ENCODE results near the gene AASDH. TPM values are rescaled to one million over a fixed set of nuclear protein-coding genes. Genes with fewer than 3 reads are reported as not detected.
A peak's percentile ranks its signal among the peaks of the same experiment; 100 is the strongest.

Gene AASDH
- total and polyA plus RNA-seq, 2 of the 13 experiments (the other 11 are each of a cell fraction or from before 2014, with no cell fraction given), result 12.6 to 14.1 TPM

DNA sequence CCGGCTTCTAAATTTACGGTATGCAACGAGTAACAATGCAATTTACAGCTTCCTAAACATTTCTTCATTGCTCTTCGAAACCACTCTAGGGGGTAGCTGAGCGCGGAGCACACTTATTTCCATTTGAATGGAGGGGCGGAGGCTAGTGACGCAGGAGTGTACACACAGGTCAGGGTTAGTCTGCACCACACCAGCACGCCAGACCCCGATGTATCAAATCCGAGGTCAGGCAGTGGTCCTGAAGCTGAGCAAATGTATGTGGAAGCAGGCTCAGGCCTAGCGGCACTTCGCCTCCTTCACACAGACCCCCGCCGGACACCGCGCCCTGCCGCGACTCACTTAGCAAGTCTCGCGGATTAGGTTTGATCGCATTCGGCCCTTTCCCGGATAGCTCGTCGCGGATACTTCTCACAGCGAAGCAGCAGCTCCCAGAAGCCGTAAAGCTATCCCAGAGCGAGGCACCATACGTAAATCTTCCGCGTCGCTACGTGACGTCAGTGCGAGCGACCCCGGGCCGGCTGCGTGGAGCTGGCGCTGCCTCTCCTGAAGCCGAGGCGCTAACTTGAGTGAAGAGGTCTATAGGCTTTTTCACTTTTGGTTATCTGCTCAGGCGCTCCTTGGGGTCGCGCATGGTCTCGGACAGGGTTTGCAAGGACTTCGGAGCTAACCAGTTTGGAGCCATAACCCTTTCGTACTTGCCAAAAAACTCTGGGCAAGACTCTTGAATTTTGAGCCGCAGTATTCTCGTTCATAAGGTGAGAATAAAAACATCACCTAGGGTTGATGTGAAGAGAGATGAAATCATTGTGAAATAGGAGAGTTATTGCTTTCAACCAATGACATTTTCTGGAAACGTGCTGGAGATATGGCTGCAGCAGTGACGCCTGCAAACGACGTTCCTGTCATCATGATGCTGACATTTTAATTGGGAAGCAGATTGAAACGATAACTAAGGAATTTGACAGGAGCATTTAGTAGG is at the start of gene AASDH (continued):
- TF ChIP-seq, protein P1, sequence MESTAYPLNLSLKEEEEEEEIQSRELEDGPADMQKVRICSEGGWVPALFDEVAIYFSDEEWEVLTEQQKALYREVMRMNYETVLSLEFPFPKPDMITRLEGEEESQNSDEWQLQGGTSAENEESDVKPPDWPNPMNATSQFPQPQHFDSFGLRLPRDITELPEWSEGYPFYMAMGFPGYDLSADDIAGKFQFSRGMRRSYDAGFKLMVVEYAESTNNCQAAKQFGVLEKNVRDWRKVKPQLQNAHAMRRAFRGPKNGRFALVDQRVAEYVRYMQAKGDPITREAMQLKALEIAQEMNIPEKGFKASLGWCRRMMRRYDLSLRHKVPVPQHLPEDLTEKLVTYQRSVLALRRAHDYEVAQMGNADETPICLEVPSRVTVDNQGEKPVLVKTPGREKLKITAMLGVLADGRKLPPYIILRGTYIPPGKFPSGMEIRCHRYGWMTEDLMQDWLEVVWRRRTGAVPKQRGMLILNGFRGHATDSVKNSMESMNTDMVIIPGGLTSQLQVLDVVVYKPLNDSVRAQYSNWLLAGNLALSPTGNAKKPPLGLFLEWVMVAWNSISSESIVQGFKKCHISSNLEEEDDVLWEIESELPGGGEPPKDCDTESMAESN (CRISPR knock-in tag; conservative IDR thresholded peaks at IDR 0.05), result peak; percentile 67
- TF ChIP-seq TMF1 (CRISPR knock-in tag; IDR thresholded peaks at IDR 0.05; ENCODE audit: low read depth), result 0 out of 2 replicates have a peak, but pooled peaks have one; percentile 24
- peak; percentile 65; the same call in 1 of the 2 replicates for TF ChIP-seq ZFP90 (CRISPR knock-in tag; IDR thresholded peaks at IDR 0.05; ENCODE audit: borderline replicate concordance)
- 0 out of 2 replicates have a peak, but pooled peaks have one; percentile 1 for TF ChIP-seq ZNF605 (CRISPR knock-in tag; IDR thresholded peaks at IDR 0.05)
- no peak; the same call in 1 of the 2 replicates for TF ChIP-seq ZNF564 (CRISPR knock-in tag; IDR thresholded peaks at IDR 0.05)
- TF ChIP-seq, protein P2, sequence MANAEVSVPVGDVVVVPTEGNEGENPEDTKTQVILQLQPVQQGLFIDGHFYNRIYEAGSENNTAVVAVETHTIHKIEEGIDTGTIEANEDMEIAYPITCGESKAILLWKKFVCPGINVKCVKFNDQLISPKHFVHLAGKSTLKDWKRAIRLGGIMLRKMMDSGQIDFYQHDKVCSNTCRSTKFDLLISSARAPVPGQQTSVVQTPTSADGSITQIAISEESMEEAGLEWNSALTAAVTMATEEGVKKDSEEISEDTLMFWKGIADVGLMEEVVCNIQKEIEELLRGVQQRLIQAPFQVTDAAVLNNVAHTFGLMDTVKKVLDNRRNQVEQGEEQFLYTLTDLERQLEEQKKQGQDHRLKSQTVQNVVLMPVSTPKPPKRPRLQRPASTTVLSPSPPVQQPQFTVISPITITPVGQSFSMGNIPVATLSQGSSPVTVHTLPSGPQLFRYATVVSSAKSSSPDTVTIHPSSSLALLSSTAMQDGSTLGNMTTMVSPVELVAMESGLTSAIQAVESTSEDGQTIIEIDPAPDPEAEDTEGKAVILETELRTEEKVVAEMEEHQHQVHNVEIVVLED (CRISPR knock-in tag; IDR thresholded peaks at IDR 0.05; ENCODE audit: borderline replicate concordance), result peak; percentile 82
- TF ChIP-seq ZNF501 (CRISPR knock-in tag; IDR thresholded peaks at IDR 0.05), result peak; percentile 84
- no peak for TF ChIP-seq U2AF2 (IDR thresholded peaks at IDR 0.05; ENCODE audit: low read depth, low read length)
- TF ChIP-seq, protein P3, sequence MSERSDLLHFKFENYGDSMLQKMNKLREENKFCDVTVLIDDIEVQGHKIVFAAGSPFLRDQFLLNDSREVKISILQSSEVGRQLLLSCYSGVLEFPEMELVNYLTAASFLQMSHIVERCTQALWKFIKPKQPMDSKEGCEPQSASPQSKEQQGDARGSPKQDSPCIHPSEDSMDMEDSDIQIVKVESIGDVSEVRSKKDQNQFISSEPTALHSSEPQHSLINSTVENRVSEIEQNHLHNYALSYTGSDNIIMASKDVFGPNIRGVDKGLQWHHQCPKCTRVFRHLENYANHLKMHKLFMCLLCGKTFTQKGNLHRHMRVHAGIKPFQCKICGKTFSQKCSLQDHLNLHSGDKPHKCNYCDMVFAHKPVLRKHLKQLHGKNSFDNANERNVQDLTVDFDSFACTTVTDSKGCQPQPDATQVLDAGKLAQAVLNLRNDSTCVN (CRISPR knock-in tag; IDR thresholded peaks at IDR 0.05; ENCODE audit: borderline replicate concordance), result peak; percentile 83; the same call in 1 of the 2 replicates
- TF ChIP-seq, protein P4, sequence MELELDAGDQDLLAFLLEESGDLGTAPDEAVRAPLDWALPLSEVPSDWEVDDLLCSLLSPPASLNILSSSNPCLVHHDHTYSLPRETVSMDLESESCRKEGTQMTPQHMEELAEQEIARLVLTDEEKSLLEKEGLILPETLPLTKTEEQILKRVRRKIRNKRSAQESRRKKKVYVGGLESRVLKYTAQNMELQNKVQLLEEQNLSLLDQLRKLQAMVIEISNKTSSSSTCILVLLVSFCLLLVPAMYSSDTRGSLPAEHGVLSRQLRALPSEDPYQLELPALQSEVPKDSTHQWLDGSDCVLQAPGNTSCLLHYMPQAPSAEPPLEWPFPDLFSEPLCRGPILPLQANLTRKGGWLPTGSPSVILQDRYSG (CRISPR knock-in tag; IDR thresholded peaks at IDR 0.05), result no peak
- TF ChIP-seq SP5 (CRISPR knock-in tag; IDR thresholded peaks at IDR 0.05; ENCODE audit: borderline replicate concordance, low read depth), result no peak
- TF ChIP-seq KDM3A (CRISPR knock-in tag; IDR thresholded peaks at IDR 0.05; ENCODE audit: low read depth), result peak; percentile 40; the same call in 1 of the 2 replicates
- TF ChIP-seq ZNF83 (CRISPR knock-in tag; IDR thresholded peaks at IDR 0.05; ENCODE audit: borderline replicate concordance), result no peak; the same call in 1 of the 2 replicates
- no peak for TF ChIP-seq RELA (CRISPR knock-in tag; IDR thresholded peaks at IDR 0.05)
- TF ChIP-seq, protein P5, sequence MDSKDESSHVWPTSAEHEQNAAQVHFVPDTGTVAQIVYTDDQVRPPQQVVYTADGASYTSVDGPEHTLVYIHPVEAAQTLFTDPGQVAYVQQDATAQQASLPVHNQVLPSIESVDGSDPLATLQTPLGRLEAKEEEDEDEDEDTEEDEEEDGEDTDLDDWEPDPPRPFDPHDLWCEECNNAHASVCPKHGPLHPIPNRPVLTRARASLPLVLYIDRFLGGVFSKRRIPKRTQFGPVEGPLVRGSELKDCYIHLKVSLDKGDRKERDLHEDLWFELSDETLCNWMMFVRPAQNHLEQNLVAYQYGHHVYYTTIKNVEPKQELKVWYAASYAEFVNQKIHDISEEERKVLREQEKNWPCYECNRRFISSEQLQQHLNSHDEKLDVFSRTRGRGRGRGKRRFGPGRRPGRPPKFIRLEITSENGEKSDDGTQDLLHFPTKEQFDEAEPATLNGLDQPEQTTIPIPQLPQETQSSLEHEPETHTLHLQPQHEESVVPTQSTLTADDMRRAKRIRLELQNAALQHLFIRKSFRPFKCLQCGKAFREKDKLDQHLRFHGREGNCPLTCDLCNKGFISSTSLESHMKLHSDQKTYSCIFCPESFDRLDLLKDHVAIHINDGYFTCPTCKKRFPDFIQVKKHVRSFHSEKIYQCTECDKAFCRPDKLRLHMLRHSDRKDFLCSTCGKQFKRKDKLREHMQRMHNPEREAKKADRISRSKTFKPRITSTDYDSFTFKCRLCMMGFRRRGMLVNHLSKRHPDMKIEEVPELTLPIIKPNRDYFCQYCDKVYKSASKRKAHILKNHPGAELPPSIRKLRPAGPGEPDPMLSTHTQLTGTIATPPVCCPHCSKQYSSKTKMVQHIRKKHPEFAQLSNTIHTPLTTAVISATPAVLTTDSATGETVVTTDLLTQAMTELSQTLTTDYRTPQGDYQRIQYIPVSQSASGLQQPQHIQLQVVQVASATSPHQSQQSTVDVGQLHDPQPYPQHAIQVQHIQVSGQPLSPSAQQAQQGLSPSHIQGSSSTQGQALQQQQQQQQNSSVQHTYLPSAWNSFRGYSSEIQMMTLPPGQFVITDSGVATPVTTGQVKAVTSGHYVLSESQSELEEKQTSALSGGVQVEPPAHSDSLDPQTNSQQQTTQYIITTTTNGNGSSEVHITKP (CRISPR knock-in tag; IDR thresholded peaks at IDR 0.05; ENCODE audit: low read depth), result peak; percentile 42; the same call in 1 of the 2 replicates
- TF ChIP-seq NAIF1 (CRISPR knock-in tag; IDR thresholded peaks at IDR 0.05; ENCODE audit: borderline replicate concordance), result peak; percentile 85
- peak; percentile 86 for TF ChIP-seq GABPB1 (CRISPR knock-in tag; IDR thresholded peaks at IDR 0.05)
- 0 out of 2 replicates have a peak, but pooled peaks have one; percentile 17 for TF ChIP-seq GATA4 (IDR thresholded peaks at IDR 0.05; ENCODE audit: borderline replicate concordance, low read depth)

All from HepG2 (cell line).